Body of pancreas (tissue), 4 donors: ENCODE results near the gene GRID2IP.

ENCODE experiments used
- POLR2A ChIP-seq, 3 donors: fragments of 450-650 bp; IDR thresholded peaks; one replicate each; pipeline ENCODE4 v1.6.1; 2016; ENCODE audit warnings: antibody characterized with exemption in 3 of 3, mild to moderate bottlenecking in 2 of 3
- TF ChIP-seq, protein P1 (sequence below), 7 experiments: fragments of 450-650 bp in 4 of 7; fragments of 200-600 bp in 3 of 7; sonication (generic) in 3 of 7; IDR thresholded peaks; one replicate each; pipeline ENCODE4 v1.5.1; 2016 to 2019; ENCODE audit warnings: antibody characterized with exemption in 7 of 7

DNA sequence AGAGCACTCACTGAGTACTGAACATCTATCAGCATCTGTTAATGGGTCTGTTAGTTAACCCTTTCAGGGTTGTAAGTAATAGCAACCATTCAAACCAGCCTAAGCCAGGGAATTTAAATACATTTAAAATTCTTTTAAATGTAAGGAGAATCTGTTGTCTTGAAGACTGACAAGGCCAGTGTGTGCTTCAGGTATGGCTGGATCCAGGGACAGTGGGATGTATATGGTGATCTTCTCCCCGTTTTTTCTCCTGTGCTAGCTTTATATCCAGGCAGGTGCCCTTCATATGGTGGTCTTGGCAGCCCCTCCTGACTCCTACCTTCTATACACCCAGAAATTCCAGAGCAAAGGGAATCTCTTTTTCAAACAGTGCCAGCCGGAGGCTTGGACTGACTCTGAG, 56.9 kb downstream of the GRID2IP start:
- TF ChIP-seq, protein P1, sequence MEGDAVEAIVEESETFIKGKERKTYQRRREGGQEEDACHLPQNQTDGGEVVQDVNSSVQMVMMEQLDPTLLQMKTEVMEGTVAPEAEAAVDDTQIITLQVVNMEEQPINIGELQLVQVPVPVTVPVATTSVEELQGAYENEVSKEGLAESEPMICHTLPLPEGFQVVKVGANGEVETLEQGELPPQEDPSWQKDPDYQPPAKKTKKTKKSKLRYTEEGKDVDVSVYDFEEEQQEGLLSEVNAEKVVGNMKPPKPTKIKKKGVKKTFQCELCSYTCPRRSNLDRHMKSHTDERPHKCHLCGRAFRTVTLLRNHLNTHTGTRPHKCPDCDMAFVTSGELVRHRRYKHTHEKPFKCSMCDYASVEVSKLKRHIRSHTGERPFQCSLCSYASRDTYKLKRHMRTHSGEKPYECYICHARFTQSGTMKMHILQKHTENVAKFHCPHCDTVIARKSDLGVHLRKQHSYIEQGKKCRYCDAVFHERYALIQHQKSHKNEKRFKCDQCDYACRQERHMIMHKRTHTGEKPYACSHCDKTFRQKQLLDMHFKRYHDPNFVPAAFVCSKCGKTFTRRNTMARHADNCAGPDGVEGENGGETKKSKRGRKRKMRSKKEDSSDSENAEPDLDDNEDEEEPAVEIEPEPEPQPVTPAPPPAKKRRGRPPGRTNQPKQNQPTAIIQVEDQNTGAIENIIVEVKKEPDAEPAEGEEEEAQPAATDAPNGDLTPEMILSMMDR (IDR thresholded peaks at IDR 0.05): no peak
- no peak for TF ChIP-seq POLR2A (IDR thresholded peaks at IDR 0.05)
